SK-N-SH (cell line): ENCODE data around the gene LRRC17. TPM values are rescaled to one million over a fixed set of nuclear protein-coding genes. Genes with fewer than 3 reads are reported as not detected.
A peak's percentile ranks its signal among the peaks of the same experiment; 100 is the strongest.

Experiments
- CTCF ChIA-PET: fragments of 300-600, 350-600 bp; formaldehyde crosslinking; extraction: SDS; loops from one replicate; lab custom pipeline; 2021; lab: Yijun Ruan, JAX
- POLR2A ChIA-PET: fragments of 350-600 bp; sonication (Branson Sonifier 250); formaldehyde crosslinking; extraction: SDS; loops from one replicate; lab custom pipeline; 2020; ENCODE audit warnings: antibody characterized with exemption, inconsistent platforms; lab: Yijun Ruan, JAX
- DNase-seq: peaks from one replicate; pipeline ENCODE4 v3.0.0; 2012
- H2AFZ ChIP-seq: fragments of 200-600 bp; sonication (generic); 2 replicates; pipeline ENCODE4 v1.8.1; 2016; ENCODE audit warnings: antibody characterized with exemption, mild to moderate bottlenecking, low read depth
- H3F3A ChIP-seq: fragments of 200-600 bp; sonication (generic); replicated peaks from 2 replicates; pipeline ENCODE3; 2016; ENCODE audit warnings: antibody characterized with exemption, mild to moderate bottlenecking; ENCODE audit not compliant: insufficient read depth
- H3K27ac ChIP-seq, 2 experiments: fragments of 200-500 bp in 1 of 2; fragments of 200-600 bp in 1 of 2; sonication (Bioruptor generic) in 1 of 2; sonication (generic), shearing (Covaris generic) in 1 of 2; 2 replicates each; pipeline versions ENCODE4 v1.5.1 to v1.6.1; 2014 to 2016; ENCODE audit warnings: low read depth in 2 of 2, inconsistent platforms in 1 of 2, low read length in 1 of 2, mild to moderate bottlenecking in 1 of 2, mixed read lengths in 1 of 2
- H3K27me3 ChIP-seq: fragments of 200-600 bp; sonication (generic), shearing (Covaris generic); 2 replicates; pipeline ENCODE4 v1.6.1; 2016; ENCODE audit warnings: mixed run types; ENCODE audit not compliant: insufficient read depth
- H3K36me3 ChIP-seq, 2 experiments: fragments of 200-500 bp in 1 of 2; fragments of 200-600 bp in 1 of 2; sonication (Bioruptor generic) in 1 of 2; sonication (generic) in 1 of 2; replicated peaks in 1 of 2; 2 replicates each; pipeline versions ENCODE3 to v1.5.1; 2014 to 2016; ENCODE audit warnings: low read length in 1 of 2, mild to moderate bottlenecking in 1 of 2; ENCODE audit not compliant: insufficient read depth in 2 of 2, control insufficient read depth in 1 of 2
- H3K4me1 ChIP-seq, 2 experiments: fragments of 200-500 bp in 1 of 2; fragments of 200-600 bp in 1 of 2; sonication (Bioruptor generic) in 1 of 2; sonication (generic), shearing (Covaris generic) in 1 of 2; 2 replicates each; pipeline versions ENCODE4 v1.5.1 to v1.6.1; 2014 to 2016; ENCODE audit warnings: low read depth in 1 of 2, low read length in 1 of 2, mixed run types in 1 of 2; ENCODE audit not compliant: insufficient read depth in 2 of 2, control insufficient read depth in 1 of 2
- H3K4me2 ChIP-seq: fragments of 200-600 bp; sonication (generic), shearing (Covaris generic); 2 replicates; pipeline ENCODE4 v1.6.1; 2017; ENCODE audit warnings: mixed run types
- H3K4me3 ChIP-seq, 2 experiments: fragments of 200-500 bp in 1 of 2; fragments of 200-600 bp in 1 of 2; sonication (Bioruptor generic) in 1 of 2; sonication (generic), shearing (Covaris generic) in 1 of 2; 2 replicates each; pipeline versions ENCODE4 v1.5.1 to v1.8.1; 2014 to 2016; ENCODE audit warnings: low read depth in 2 of 2, inconsistent platforms in 1 of 2, low read length in 1 of 2, mild to moderate bottlenecking in 1 of 2, mixed read lengths in 1 of 2, moderate library complexity in 1 of 2
- H3K79me2 ChIP-seq: fragments of 200-600 bp; sonication (generic); 2 replicates; pipeline ENCODE4 v1.8.1; 2017; ENCODE audit warnings: mild to moderate bottlenecking; ENCODE audit not compliant: insufficient read depth
- H3K9ac ChIP-seq: fragments of 200-600 bp; sonication (generic); 2 replicates; pipeline ENCODE4 v1.6.1; 2017; ENCODE audit warnings: mixed run types
- H3K9me2 ChIP-seq: fragments of 200-600 bp; sonication (generic); 2 replicates; pipeline ENCODE4 v1.6.1; 2017; ENCODE audit warnings: mixed run types
- H3K9me3 ChIP-seq: fragments of 200-600 bp; sonication (generic); 2 replicates; pipeline ENCODE4 v1.6.1; 2017; ENCODE audit warnings: mixed run types, mild to moderate bottlenecking, moderate library complexity
- H4K20me1 ChIP-seq: fragments of 200-600 bp; sonication (generic); 2 replicates; pipeline ENCODE4 v1.6.1; 2017; ENCODE audit warnings: mild to moderate bottlenecking, mixed run types; ENCODE audit not compliant: insufficient read depth
- ELF1 ChIP-seq: IDR thresholded peaks from 2 replicates; pipeline ENCODE4 v1.4.0; 2012
- EP300 ChIP-seq, 2 experiments: IDR thresholded peaks; 2 replicates each; pipeline versions ENCODE4 v1.4.0 to v1.6.1; 2012; ENCODE audit warnings: borderline replicate concordance in 1 of 2, low read depth in 1 of 2, low read length in 1 of 2
- FOSL2 ChIP-seq: IDR thresholded peaks from 2 replicates; pipeline ENCODE4 v1.4.0; 2012; ENCODE audit warnings: low read depth, mild to moderate bottlenecking, moderate library complexity, borderline replicate concordance
- GABPA ChIP-seq: IDR thresholded peaks from 2 replicates; pipeline ENCODE4 v1.4.0; 2012; ENCODE audit warnings: low read depth, mild to moderate bottlenecking
- IRF3 ChIP-seq: fragments of 150-350 bp; IDR thresholded peaks from 2 replicates; pipeline ENCODE4 v1.6.1; 2016; ENCODE audit warnings: mild to moderate bottlenecking, low read depth, low read length
- JUND ChIP-seq: IDR thresholded peaks from 2 replicates; pipeline ENCODE4 v1.4.0; 2012
- MAX ChIP-seq: IDR thresholded peaks from 2 replicates; pipeline ENCODE4 v1.4.0; 2012; ENCODE audit warnings: low read depth
- NRF1 ChIP-seq: IDR thresholded peaks from 2 replicates; pipeline ENCODE4 v1.6.1; 2012; ENCODE audit warnings: low read depth, mild to moderate bottlenecking, low read length
- POLR2AphosphoS5 ChIP-seq: IDR thresholded peaks from 2 replicates; pipeline ENCODE4 v1.6.1; 2012; ENCODE audit warnings: low read depth, low read length
- RCOR1 ChIP-seq: fragments of 150-350 bp; IDR thresholded peaks from 2 replicates; pipeline ENCODE4 v1.6.1; 2017; ENCODE audit warnings: antibody characterized with exemption, low read length
- REST ChIP-seq: IDR thresholded peaks from 2 replicates; pipeline ENCODE4 v1.6.1; 2012; ENCODE audit warnings: mild to moderate bottlenecking, low read depth, low read length, moderate library complexity
- USF2 ChIP-seq: fragments of 150-350 bp; IDR thresholded peaks from 2 replicates; pipeline ENCODE4 v1.6.1; 2017; ENCODE audit warnings: antibody characterized with exemption, low read length, low read depth, borderline replicate concordance
- YY1 ChIP-seq: IDR thresholded peaks from 2 replicates; pipeline ENCODE4 v1.4.0; 2012; ENCODE audit warnings: low read depth, mild to moderate bottlenecking
- ZBTB33 ChIP-seq: IDR thresholded peaks from 2 replicates; pipeline ENCODE4 v1.4.0; 2012; ENCODE audit warnings: low read depth, borderline replicate concordance
- WGBS: methylation state at CpG from one replicate; pipeline ENCODE4 v1.1.6; 2017; ENCODE audit warnings: low lambda C conversion rate; 5-methylcytosine and 5-hydroxymethylcytosine counted together
- polyA plus RNA-seq, 3 experiments: library from polyadenylated mRNA; depleted of rRNA; stranded (reverse); fragments of >200 nt; gene quantifications; 2 replicates each; pipeline ENCODE4 v1.2.3, GENCODE V29; 2012

LRRC17 gene
- polyA plus RNA-seq, 1 of the 3 experiments (the other 2 are of a cell fraction), result 101 TPM

GRCh38 chr7:102994567-102994966 is 81.8 kb downstream of the LRRC17 start:
- CTCF ChIA-PET, result no interaction called here

More at GRCh38 chr7:102994567-102994966, 81.8 kb downstream of the LRRC17 start:
- TF ChIP-seq USF2 (no peak), RCOR1 (no peak), NRF1 (no peak), EP300 (IDR thresholded peaks at IDR 0.05; ENCODE audit: borderline replicate concordance in 1 of 2, low read depth in 1 of 2, low read length in 1 of 2) (no peak), YY1 (no peak), REST (no peak), GABPA (no peak), MAX (no peak), IRF3 (no peak), POLR2AphosphoS5 (no peak), JUND (no peak), FOSL2 (no peak), ZBTB33 (no peak), ELF1 (no peak)
- Histone ChIP-seq H3K4me3 (no peak overlapping the region), H3K27me3 (no peaks in the 10 kb centered on the region), H3K4me1 (peaks cover 0 to 27% of the 10 kb centered on the region in 2 experiments), H3K79me2 (no peaks in the 10 kb centered on the region), H3K27ac (peak overlapping the region in 1 of 2 experiments; percentile 99; a peak in 2 of 4 replicates), H3K36me3 (no peaks in the 10 kb centered on the region), H2AFZ (no peak overlapping the region), H3K9me3 (peaks cover 8% of the 10 kb centered on the region; the same call in 1 of the 2 replicates), H3K9ac (no peak overlapping the region), H3F3A (peaks cover 53% of the 10 kb centered on the region), H4K20me1 (no peaks in the 10 kb centered on the region), H3K9me2 (no peaks in the 10 kb centered on the region), H3K4me2 (no peak overlapping the region)
- WGBS, result 95% methylated on average over 3 of the region's 3 CpGs
- no peak for DNase-seq
- POLR2A ChIA-PET, result no interaction called here

Other genes with a start within 250 kb of the LRRC17 start
- gene POLR2J2, start 241.3 kb upstream of the LRRC17 start, polyA plus RNA-seq (2012; rRNA removed), result 3.5 and 4.8 TPM in 2 replicates
- 12.8 and 17.0 TPM in 2 replicates for gene FAM185A, start 164.0 kb upstream of the LRRC17 start, polyA plus RNA-seq (2012; rRNA removed)
- 1.1 and 2.0 TPM in 2 replicates for gene FBXL13, start 161.8 kb downstream of the LRRC17 start, polyA plus RNA-seq (2012; rRNA removed)
- 43.4 and 54.1 TPM in 2 replicates for gene ARMC10, start 162.1 kb downstream of the LRRC17 start, polyA plus RNA-seq (2012; rRNA removed)
- 4.6 and 5.4 TPM in 2 replicates for gene NAPEPLD, start 236.1 kb downstream of the LRRC17 start, polyA plus RNA-seq (2012; rRNA removed)